Measurements from ENCODE around the gene SLC11A1.
A peak's percentile ranks its signal among the peaks of the same experiment; 100 is the strongest.

The SLC11A1 gene

DNA sequence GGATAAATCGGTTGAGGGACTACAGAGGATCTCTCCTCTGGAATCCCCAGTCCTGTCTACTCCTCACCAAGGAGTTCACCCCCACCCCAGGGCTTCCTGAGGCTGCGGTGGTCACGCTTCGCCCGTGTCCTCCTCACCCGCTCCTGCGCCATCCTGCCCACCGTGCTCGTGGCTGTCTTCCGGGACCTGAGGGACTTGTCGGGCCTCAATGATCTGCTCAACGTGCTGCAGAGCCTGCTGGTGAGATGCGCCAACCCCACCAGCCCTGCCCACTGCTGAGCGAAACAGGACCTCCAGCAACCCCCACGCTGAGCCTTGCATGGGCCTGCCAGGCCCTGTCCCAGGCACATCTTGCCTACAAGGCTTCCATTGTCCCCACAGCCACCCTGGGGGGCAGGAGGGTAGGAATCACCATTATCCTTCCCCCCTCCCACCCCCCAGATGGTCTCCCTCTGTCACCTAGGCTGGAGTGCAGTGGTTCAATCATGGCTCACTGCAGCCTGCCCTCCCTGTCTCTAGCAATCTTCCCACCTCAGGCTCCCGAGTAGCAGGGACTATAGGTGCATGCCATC, 10.9 kb downstream of the SLC11A1 start:
- no peak for DNase-seq (ENCODE audit: extremely low read depth in 1 of 2, low read depth in 1 of 2)

DNA sequence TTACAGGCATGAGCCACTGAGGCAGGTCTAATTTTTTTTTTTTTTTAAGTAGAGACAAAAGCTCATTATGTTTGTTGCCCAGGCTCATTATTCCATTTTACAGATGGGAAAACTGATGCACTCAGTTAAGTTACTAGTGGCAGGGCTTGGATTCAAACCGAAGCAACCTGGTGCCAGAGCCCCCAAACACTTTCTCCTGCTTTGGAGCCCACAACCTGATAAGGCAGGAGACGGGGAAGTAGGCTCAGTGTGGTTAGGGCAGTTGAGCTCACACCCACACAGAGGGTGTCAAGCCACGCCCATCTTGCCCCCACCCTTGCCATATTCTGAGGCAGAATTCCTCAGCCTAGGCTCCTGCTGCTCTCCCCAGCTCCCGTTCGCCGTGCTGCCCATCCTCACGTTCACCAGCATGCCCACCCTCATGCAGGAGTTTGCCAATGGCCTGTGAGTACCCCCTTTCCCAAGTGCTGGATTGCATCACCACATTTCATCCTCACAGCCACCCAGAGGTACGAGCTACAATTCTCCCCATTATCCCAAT, 11.7 kb downstream of the SLC11A1 start:
- DNase-seq (ENCODE audit: extremely low read depth in 1 of 2, low read depth in 1 of 2) = no peak

DNA sequence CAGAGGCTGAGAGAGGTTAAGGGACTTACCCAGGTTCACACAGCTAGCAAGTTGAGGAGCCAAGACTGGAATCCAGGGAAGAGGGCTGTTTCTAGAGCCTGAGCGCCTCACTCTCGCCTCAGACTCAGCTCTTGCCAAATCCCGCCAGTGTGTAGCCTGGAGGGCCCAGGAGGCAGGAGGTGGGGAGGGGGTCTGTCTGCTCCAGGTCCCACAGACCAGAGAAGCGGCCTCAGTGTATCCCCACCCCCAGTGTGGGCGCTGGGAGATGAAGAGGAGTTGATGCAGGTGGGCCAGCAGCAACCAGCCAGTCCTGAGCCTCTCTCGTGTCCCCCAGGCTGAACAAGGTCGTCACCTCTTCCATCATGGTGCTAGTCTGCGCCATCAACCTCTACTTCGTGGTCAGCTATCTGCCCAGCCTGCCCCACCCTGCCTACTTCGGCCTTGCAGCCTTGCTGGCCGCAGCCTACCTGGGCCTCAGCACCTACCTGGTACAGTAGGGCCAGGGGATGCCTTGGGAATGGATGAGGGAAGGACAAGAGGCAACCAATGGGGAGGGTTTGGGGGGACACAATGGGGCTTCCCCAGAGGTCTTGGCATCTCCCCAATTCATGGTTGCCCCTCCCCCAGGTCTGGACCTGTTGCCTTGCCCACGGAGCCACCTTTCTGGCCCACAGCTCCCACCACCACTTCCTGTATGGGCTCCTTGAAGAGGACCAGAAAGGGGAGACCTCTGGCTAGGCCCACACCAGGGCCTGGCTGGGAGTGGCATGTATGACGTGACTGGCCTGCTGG, 12.4 kb downstream of the SLC11A1 start:
- no peak for DNase-seq (ENCODE audit: extremely low read depth in 1 of 2, low read depth in 1 of 2)

DNA sequence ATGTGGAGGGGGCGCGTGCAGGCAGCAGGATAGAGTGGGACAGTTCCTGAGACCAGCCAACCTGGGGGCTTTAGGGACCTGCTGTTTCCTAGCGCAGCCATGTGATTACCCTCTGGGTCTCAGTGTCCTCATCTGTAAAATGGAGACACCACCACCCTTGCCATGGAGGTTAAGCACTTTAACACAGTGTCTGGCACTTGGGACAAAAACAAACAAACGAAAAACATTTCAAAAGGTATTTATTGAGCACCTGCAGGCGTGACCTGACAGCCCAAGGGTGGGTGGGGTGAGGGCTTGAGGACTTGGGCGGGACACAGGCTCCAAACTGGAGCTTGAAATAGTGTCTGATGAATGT, 13.0 kb downstream of the SLC11A1 start:
- DNase-seq (ENCODE audit: extremely low read depth in 1 of 2, low read depth in 1 of 2) = no peak

DNA sequence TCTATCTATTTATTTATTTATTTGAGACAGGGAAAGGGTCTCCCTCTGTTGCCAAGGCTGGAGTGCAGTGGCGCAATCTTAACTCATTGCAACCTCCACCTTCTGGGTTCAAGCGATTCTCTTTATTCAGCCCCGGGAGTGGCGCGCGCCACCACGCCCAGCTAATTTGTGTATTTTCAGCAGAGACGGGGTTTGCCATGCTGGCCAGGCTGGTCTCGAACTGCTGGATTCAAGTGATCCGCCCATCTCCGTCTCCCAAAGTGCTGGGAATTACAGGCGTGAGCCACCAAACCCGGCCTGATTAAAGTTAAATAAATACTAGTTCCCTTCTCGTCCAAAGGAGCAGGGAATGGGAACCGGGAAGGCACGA, 13.4 kb downstream of the SLC11A1 start:
- no peak for DNase-seq (ENCODE audit: extremely low read depth in 1 of 2, low read depth in 1 of 2)

DNA sequence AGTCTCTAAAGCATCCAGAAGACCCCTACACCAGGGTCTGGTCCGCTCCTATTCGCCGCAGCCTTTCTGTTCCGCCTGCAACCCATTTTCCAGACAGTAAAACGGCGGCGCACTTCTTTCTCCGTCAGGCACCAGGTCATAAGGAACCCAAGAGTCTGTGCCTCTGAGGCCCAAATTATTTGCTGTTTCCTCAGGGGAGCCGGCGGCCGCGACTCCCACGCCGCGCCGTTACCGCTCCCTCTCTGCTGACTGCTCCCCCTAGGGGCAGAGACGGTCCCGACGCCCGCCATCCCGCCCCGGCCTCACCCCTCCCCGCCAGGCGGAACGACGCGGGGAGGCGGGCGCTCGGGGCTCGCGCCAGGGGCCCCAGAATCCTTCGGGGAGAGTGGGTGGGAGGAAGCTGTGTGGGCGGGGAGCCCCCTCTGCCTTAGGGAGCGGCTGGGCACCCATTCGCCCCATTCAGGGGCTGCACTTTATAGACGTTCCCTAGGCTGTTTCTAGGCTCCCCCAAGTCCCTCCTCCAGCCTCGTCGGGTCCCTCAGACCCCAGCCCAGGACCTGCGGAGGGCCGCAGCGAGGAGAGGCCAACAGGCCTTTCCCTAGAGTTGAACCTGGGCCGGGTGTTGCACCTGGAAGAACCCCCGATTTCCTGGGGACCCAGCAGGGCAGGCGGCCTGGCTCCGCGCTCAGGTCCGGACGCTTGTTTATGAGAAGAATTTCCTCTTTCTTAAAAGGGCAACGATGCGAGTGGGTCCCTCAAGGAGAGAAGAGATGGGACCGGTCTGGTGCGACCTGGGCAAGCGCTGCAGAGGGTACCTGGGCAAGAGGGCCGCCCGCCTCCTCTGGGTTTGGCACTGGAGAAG, 14.0 kb downstream of the SLC11A1 start:
- DNase-seq (ENCODE audit: extremely low read depth in 1 of 2, low read depth in 1 of 2) = peak; percentile 86 to 89

DNA sequence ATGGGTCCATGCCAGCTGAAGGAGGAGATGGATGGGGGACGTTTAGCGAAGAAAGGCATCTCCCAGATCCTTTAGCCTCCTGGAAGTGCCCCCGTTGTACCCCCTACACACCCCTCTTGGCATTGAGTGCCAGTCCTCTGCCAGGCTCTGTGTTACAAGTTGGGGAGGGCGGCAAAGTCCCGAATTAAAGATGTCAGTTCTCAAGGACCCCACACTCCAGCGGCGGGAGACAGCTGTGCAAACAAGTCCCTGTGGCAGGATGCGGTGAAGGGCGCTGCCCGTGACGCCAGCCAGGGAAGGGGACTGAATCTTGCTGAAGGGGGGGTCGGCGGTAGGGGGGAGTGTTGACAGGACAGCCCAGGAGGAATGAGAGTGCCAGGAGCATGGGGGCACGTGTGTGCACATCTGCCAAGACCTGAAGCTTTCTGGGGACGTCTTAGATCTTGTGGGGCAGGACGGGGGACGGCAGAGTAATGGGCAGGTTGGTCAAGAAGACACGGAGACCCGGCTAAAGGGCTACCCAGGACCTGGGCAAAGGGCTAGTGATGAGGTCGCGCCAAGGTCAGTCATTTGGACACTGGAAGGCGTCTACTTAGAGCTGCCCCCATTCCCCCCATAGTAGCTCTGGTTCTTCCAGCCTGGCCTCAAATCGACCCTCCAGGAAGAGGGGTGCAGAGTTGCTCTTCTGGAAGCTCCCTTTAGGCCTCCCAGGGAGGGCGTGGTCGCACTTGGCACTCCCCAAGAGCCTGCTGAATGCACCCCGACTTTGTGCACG, 14.8 kb downstream of the SLC11A1 start:
- peak in 1 of 2 donors; percentile 31 for DNase-seq (ENCODE audit: extremely low read depth in 1 of 2, low read depth in 1 of 2)

DNA sequence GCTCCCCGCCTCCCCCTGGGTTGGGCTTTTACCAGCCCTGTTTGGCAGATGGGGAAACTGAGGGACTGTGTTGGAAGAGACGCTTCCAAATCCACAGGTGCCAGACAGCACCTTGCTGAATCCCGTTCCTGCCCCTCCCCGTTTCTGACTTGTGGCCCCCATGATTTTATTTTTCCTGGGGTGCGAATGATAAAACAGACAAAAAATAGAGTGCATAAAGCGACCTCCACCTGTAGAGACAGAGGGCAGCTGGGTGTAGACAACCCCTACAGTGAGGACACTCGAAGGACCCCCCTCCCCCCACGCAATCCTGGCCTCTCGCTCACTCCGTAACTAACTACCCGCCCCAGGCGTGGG, 15.4 kb downstream of the SLC11A1 start:
- no peak for DNase-seq (ENCODE audit: extremely low read depth in 1 of 2, low read depth in 1 of 2)

DNA sequence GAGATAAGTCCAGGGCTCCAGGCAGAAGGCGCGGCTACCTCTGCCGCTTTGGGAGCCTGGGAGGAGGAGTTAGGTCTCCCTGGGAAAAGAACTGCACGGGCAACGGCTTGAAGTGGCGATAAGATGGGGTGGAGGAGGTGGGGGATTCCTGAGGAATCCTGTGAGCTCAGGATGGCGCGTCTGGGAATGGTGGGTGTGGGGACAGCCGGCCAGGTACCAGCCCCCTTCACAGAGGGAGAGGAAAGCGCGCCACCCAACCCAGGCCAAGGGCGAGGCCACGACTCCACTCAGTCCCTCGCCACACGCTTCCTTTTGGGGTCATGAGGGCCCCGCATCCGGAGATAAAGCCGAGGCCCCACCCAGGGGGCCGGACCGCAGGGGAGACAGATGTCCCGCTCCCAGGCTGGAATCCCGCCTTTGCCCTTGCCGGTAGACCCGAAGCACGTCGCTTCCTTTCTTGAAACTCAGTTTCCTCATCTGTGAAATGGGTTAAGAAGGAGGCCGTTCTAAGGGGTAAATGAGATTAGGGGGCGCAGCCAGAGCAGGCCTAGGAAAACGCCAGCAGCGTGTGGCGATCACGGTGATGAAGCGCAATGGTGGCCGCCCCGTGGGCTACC, 15.9 kb downstream of the SLC11A1 start:
- DNase-seq (ENCODE audit: extremely low read depth in 1 of 2, low read depth in 1 of 2) = peak; percentile 39 to 59

DNA sequence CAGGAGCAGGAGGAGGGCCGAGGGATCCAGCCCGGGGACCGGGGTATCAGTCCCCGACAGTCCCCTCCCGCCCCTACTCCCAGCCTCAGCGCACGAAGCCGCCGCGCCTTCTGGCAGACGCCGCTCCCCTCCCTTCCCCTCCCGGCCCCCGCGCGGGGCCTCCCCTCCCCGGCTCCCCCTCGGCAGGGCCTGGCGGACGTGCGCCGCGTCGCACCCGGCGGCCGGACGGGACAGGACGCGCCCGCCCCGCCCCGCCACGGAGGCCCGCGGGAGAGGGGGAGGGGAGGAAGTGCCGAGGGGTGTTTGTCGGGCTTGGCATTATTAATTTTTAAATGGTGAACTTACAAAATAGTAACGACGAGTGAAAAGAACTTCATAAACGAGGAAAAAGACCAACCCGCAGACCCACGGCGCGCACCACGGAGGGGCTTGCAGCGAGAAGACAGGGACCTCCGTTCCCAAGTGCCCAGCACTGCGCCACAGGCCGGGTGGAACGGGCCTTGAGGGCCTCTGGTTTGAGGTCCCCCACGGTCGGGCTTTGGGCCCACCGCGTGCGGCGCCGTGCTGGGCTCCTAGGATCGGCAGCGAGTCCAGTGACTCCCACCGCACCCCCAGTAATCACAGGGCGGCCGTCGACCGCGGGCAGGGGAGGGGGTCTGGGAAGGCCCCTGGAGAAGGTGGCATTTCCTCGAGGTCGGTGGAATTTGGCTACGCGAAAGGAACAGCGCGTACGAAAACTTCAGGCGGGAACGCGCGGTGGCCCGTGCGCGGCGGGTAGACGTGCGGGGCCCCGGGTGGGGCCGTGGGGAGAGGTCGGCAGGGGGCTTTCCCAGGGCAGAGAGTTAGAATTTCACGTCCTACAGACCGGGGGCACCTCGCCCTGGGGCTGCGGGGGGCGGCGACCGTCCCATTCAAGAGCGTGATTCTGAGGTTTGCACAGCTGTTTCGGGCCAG, 16.6 kb downstream of the SLC11A1 start:
- DNase-seq (ENCODE audit: extremely low read depth in 1 of 2, low read depth in 1 of 2) = peak in 1 of 2 donors; percentile 44

DNA sequence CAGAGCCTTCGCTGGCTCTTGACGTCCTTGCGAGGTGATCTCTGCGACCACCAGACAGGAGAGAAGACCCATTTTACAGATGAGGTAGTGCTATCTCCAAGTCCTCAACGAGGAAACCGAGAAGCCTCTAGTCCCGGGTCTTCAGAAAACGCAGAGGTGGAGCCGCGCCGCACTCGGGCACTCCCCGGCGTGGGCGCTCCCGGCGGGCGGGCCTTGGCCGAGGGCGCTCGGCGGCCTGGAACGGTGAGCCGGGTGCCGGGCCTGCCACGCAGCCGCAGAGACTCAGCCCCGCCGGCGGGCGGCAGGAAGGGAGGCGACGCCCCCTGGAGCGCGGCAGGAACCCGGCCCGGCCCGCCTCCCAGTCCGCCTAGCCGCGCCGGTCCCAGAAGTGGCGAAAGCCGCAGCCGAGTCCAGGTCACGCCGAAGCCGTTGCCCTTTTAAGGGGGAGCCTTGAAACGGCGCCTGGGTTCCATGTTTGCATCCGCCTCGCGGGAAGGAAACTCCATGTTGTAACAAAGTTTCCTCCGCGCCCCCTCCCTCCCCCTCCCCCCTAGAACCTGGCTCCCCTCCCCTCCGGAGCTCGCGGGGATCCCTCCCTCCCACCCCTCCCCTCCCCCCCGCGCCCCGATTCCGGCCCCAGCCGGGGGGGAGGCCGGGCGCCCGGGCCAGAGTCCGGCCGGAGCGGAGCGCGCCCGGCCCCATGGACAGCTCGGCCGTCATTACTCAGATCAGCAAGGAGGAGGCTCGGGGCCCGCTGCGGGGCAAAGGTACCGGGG, 17.5 kb downstream of the SLC11A1 start, which contains the start of gene CTDSP1:
Gene CTDSP1, plus strand, starts transcription at position 478 of the 776 bp plus-strand sequence. Its CDS starts 223 bp downstream, at position 701.
- DNase-seq (ENCODE audit: extremely low read depth in 1 of 2, low read depth in 1 of 2) = peak; percentile 84 to 89

DNA sequence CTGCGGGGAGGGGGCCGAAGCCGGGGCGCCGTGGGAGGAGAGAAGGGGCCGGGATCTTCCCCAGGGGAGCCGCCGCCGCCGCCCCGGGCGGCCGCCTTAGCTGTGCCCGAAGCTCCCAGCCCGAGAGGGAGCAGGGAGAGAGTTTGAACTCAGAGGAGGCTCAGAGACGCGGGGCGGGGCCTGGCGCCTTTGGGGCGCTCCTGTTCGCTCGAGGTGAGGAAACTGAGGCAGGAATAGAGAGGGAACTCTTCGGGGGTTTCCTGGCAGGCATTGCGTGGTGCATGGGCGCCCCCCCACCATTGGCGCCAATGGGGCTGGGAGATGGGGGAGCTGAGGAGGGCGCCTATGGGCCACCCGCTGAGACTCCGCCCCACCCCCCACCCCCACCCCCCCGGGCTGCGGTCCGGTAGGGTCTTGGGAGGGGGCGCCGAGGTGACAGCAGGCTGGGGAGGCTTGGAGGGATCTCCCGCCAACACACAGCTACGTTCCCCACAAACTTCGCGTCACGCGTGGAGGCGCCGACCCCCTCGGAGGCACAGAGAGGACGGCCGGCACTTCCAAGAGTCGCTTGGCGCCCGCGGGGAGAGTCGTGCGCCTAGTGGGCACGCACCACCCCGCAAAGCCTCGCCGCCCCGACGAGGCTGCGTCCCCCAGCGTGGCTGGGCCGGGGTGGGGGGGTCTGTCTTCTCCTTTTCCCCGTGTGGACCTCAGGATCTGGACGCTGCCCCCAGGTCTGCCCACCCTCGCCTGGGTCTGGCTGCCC, 18.3 kb downstream of the SLC11A1 start:
- DNase-seq (ENCODE audit: extremely low read depth in 1 of 2, low read depth in 1 of 2) = no peak

DNA sequence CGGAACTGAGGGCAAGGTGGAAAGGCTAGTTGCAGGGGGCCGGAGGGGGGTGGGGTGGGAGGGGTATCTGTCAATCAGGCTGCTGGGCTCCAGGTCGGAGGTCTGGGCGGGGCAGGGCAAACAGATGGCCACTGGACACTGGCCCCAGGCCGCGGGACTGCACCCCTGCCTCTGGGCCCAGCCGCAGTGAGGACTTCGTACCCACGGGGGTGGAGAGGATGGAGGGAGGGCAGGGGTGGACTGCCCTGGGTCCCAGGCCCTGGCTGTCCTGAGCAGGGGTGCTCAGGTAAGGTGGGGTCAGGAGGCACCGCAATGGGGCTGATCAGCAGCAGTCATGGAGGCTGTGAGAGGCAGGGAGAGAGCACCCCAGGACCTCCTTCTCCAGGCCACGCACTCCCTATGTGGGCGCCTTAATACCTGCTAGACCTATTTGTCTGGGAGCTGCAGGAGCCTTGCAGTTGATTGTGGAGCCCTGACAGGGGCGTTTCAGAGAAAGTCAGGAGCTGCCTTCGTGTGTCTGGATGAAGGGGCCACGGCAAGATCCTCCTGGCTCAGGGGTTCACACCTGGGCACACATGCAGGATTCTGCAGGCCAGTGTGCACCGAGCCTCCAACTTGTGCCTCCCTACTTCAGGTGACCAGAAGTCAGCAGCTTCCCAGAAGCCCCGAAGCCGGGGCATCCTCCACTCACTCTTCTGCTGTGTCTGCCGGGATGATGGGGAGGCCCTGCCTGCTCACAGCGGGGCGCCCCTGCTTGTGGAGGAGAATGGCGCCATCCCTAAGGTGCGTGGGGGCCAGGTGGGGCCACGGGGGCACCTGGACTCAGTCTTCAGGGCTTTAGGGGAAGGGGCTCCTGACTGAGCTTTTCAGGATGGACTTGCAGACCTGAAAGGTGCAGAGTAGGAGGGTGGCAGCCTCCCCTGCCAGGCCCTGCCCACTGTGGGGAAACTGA, 19.1 kb downstream of the SLC11A1 start:
- no peak for DNase-seq (ENCODE audit: extremely low read depth in 1 of 2, low read depth in 1 of 2)

DNA sequence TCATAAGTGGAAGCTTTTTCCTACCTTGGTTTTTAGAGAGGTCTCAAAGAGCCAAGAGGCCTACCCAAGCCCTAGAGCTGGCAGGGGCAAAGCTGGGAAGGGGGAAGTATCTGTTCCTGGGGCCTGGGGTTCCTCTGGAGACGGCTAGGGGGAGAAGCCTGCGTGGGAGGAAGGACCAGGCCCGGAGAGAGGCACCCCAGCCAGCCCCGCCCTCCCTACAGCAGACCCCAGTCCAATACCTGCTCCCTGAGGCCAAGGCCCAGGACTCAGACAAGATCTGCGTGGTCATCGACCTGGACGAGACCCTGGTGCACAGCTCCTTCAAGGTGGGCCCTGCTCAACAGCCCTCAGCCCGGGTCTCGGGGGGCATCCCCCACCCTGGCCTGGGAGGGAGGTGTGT, 19.8 kb downstream of the SLC11A1 start:
- DNase-seq (ENCODE audit: extremely low read depth in 1 of 2, low read depth in 1 of 2) = no peak

DNA sequence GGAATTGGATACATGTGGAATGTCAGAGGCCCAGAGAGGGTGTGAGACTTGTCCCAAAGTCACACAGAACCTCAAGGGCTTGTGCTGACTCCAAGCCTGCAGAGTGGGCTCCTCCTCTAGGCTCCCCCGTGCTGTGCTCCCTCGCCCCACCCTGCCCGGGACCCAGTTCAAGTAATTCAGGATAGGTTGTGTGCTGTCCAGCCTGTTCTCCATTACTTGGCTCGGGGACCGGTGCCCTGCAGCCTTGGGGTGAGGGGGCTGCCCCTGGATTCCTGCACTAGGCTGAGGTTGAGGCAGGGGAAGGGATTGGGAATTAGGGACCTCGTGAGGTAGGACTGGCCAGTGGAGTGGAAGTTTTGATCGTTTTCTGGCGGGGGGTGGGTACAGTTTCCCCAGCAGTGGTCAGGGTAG, 20.4 kb downstream of the SLC11A1 start:
- no peak for DNase-seq (ENCODE audit: extremely low read depth in 1 of 2, low read depth in 1 of 2)

DNA sequence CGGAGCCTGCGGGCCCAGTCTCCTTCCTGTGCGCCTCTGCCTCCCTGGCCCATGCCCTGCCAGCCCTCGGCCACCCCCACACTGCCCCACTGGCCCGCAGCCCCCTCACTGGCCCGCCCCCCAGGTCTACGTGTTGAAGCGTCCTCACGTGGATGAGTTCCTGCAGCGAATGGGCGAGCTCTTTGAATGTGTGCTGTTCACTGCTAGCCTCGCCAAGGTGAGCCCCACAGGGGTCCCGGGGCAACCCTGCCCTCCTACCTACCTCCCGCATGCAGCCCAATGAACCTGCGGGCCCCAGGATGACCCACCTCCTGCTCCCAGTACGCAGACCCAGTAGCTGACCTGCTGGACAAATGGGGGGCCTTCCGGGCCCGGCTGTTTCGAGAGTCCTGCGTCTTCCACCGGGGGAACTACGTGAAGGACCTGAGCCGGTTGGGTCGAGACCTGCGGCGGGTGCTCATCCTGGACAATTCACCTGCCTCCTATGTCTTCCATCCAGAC, 20.9 kb downstream of the SLC11A1 start:
- no peak for DNase-seq (ENCODE audit: extremely low read depth in 1 of 2, low read depth in 1 of 2)
